B cell (primary cell): ENCODE data around the gene UCN2.

ENCODE experiments used
- CTCF ChIP-seq: fragments of 200-600 bp; IDR thresholded peaks from one replicate; pipeline ENCODE4 v1.8.0; 2022; ENCODE audit warnings: antibody characterized with exemption, mild to moderate bottlenecking
- EZH2 ChIP-seq: IDR thresholded peaks from 2 replicates; pipeline ENCODE4 v1.6.1; 2012; ENCODE audit warnings: borderline replicate concordance, low read depth, mild to moderate bottlenecking, moderate library complexity, low read length; ENCODE audit not compliant: insufficient read depth, poor library complexity, severe bottlenecking

GRCh38 chr3:48568476-48568875, 4.9 kb upstream of the UCN2 start:
- TF ChIP-seq CTCF (no peak), EZH2 (no peak)
